Neural progenitor cell (in vitro differentiated cells): ENCODE results near the gene NFATC2. TPM values are rescaled to one million over a fixed set of nuclear protein-coding genes. Genes with fewer than 3 reads are reported as not detected.

ENCODE experiments used
- DNase-seq: peaks from one replicate; pipeline ENCODE4 v3.0.0-alpha.2; 2016; ENCODE audit warnings: low spot score
- H2AFZ ChIP-seq: fragments of 200-600 bp; sonication (generic); replicated peaks from 2 replicates; pipeline ENCODE4 v1.6.1; 2016; ENCODE audit warnings: antibody characterized with exemption
- H3F3A ChIP-seq: fragments of 200-600 bp; sonication (generic); 2 replicates; pipeline ENCODE4 v1.6.1; 2016; ENCODE audit warnings: antibody characterized with exemption, low read depth
- H3K27ac ChIP-seq: fragments of 200-600 bp; sonication (generic); 2 replicates; pipeline ENCODE4 v1.5.1; 2016; ENCODE audit warnings: mild to moderate bottlenecking
- H3K27me3 ChIP-seq: fragments of 200-600 bp; sonication (generic); 2 replicates; pipeline ENCODE4 v1.6.1; 2016; ENCODE audit warnings: mild to moderate bottlenecking, moderate library complexity
- H3K36me3 ChIP-seq: fragments of 200-600 bp; sonication (generic); 2 replicates; pipeline ENCODE4 v1.5.1; 2016
- H3K4me1 ChIP-seq: fragments of 200-600 bp; sonication (generic); 2 replicates; pipeline ENCODE4 v1.6.1; 2016; ENCODE audit warnings: mixed run types
- H3K4me2 ChIP-seq: fragments of 200-600 bp; sonication (generic); 2 replicates; pipeline ENCODE4 v1.6.1; 2016
- H3K4me3 ChIP-seq: fragments of 200-600 bp; sonication (generic); 2 replicates; pipeline ENCODE4 v1.5.1; 2016
- H3K79me2 ChIP-seq: fragments of 200-600 bp; sonication (generic); 2 replicates; pipeline ENCODE4 v1.6.1; 2016; ENCODE audit warnings: low read depth
- H3K9ac ChIP-seq: fragments of 200-600 bp; sonication (generic); 2 replicates; pipeline ENCODE4 v1.6.1; 2016
- H3K9me3 ChIP-seq: fragments of 200-600 bp; sonication (generic); 2 replicates; pipeline ENCODE4 v1.5.1; 2016; ENCODE audit warnings: low read depth
- H4K20me1 ChIP-seq: fragments of 200-600 bp; sonication (generic); 2 replicates; pipeline ENCODE4 v1.6.1; 2016; ENCODE audit warnings: low read depth
- H3K27ac Mint-ChIP-seq: 3 replicates; pipeline ENCODE4 v1.8.0; 2021; ENCODE audit warnings: mixed read lengths
- H3K27me3 Mint-ChIP-seq: 2 replicates; pipeline ENCODE4 v1.8.0; 2022; ENCODE audit warnings: low read depth, mild to moderate bottlenecking, inconsistent platforms, moderate library complexity, mixed read lengths; ENCODE audit not compliant: insufficient read depth
- H3K36me3 Mint-ChIP-seq: 3 replicates; pipeline ENCODE4 v1.8.0; 2021; ENCODE audit warnings: mixed read lengths
- H3K4me1 Mint-ChIP-seq: 3 replicates; pipeline ENCODE4 v1.8.0; 2021; ENCODE audit warnings: mixed read lengths
- H3K4me3 Mint-ChIP-seq: 3 replicates; pipeline ENCODE4 v1.8.0; 2021; ENCODE audit warnings: mild to moderate bottlenecking, moderate library complexity, mixed read lengths
- H3K9me3 Mint-ChIP-seq: 3 replicates; pipeline ENCODE4 v1.8.0; 2020; ENCODE audit warnings: mixed read lengths
- CTCF ChIP-seq: fragments of 200-600 bp; sonication (generic); IDR thresholded peaks from 2 replicates; pipeline ENCODE4 v1.5.1; 2017; ENCODE audit warnings: antibody characterized with exemption, mild to moderate bottlenecking
- EZH2 ChIP-seq: fragments of 200-600 bp; sonication (generic); IDR thresholded peaks from 2 replicates; pipeline ENCODE4 v1.6.1; 2017; ENCODE audit warnings: antibody characterized with exemption, mild to moderate bottlenecking, moderate library complexity
- EZH2phosphoT487 ChIP-seq: fragments of 200-600 bp; sonication (generic); IDR thresholded peaks from 2 replicates; pipeline ENCODE4 v1.6.1; 2017; ENCODE audit warnings: antibody characterized with exemption
- total RNA-seq: library from RNA; depleted of rRNA; stranded (reverse); fragments of >200 nt; gene quantifications from 2 replicates; pipeline ENCODE4 v1.2.3, GENCODE V29; 2015; ENCODE audit warnings: low replicate concordance

The NFATC2 gene
- total RNA-seq, 1 donor from 2014 or later: 0.19 TPM

- H3K4me1 Mint-ChIP-seq: peaks cover 3% of the 10 kb centered on the region
- Histone ChIP-seq H3K4me3 (no peak overlapping the region), H3F3A (no peaks in the 10 kb centered on the region), H3K4me2 (no peak overlapping the region), H3K79me2 (no peaks in the 10 kb centered on the region), H3K27me3 (no peaks in the 10 kb centered on the region), H3K9me3 (no peaks in the 10 kb centered on the region), H3K9ac (no peak overlapping the region), H3K27ac (no peak overlapping the region), H3K36me3 (no peaks in the 10 kb centered on the region), H3K4me1 (no peaks in the 10 kb centered on the region), H2AFZ (no peak overlapping the region), H4K20me1 (no peaks in the 10 kb centered on the region)
- DNase-seq: no peak
- no peak for TF ChIP-seq EZH2phosphoT487
- TF ChIP-seq CTCF: no peak
- TF ChIP-seq EZH2: no peak
- H3K27ac Mint-ChIP-seq: no peak overlapping the region
- H3K4me3 Mint-ChIP-seq: no peak overlapping the region
- H3K36me3 Mint-ChIP-seq: no peaks in the 10 kb centered on the region
- H3K27me3 Mint-ChIP-seq: peaks cover 8% of the 10 kb centered on the region
- no peaks in the 10 kb centered on the region for H3K9me3 Mint-ChIP-seq
Observed at GRCh38 chr20:51575486-51575885, 33.0 kb upstream of the NFATC2 start.

- no peaks in the 10 kb centered on the region for H3K27me3 ChIP-seq
- H3K9me3 ChIP-seq: no peaks in the 10 kb centered on the region
- no peaks in the 10 kb centered on the region for H3K36me3 ChIP-seq
- no peak overlapping the region for H2AFZ ChIP-seq
- H3K27ac ChIP-seq: no peak overlapping the region
- peaks cover 3% of the 10 kb centered on the region for H3K4me1 Mint-ChIP-seq
- H3K4me3 Mint-ChIP-seq: no peak overlapping the region
- no peak overlapping the region for H3K4me2 ChIP-seq
- TF ChIP-seq EZH2 (no peak), EZH2phosphoT487 (no peak)
- H3K9ac ChIP-seq: no peak overlapping the region
- no peaks in the 10 kb centered on the region for H3K36me3 Mint-ChIP-seq
- no peaks in the 10 kb centered on the region for H3K9me3 Mint-ChIP-seq
- no peak overlapping the region for H3K27ac Mint-ChIP-seq
- no peak overlapping the region for H3K4me3 ChIP-seq
- no peaks in the 10 kb centered on the region for H3F3A ChIP-seq
- no peaks in the 10 kb centered on the region for H3K79me2 ChIP-seq
- DNase-seq: no peak
- no peaks in the 10 kb centered on the region for H3K4me1 ChIP-seq
- H3K27me3 Mint-ChIP-seq: peaks cover 8% of the 10 kb centered on the region
- H4K20me1 ChIP-seq: no peaks in the 10 kb centered on the region
Observed at GRCh38 chr20:51574248-51575033, 31.9 kb upstream of the NFATC2 start.

- Histone ChIP-seq H3F3A (no peaks in the 10 kb centered on the region), H3K27ac (no peak overlapping the region), H3K4me2 (no peak overlapping the region), H4K20me1 (no peaks in the 10 kb centered on the region), H3K9me3 (no peaks in the 10 kb centered on the region), H3K9ac (no peak overlapping the region), H3K79me2 (no peaks in the 10 kb centered on the region), H3K27me3 (no peaks in the 10 kb centered on the region), H3K4me1 (no peaks in the 10 kb centered on the region), H3K36me3 (no peaks in the 10 kb centered on the region), H3K4me3 (no peak overlapping the region), H2AFZ (no peak overlapping the region)
- Mint-ChIP-seq H3K9me3 (no peaks in the 10 kb centered on the region), H3K4me3 (no peak overlapping the region), H3K27ac (no peak overlapping the region), H3K27me3 (peaks cover 8% of the 10 kb centered on the region), H3K36me3 (no peaks in the 10 kb centered on the region), H3K4me1 (peaks cover 3% of the 10 kb centered on the region)
- TF ChIP-seq EZH2phosphoT487 (no peak), EZH2 (no peak), CTCF (no peak)
- DNase-seq: no peak
Observed at GRCh38 chr20:51573576-51574243, 31.2 kb upstream of the NFATC2 start.

GRCh38 chr20:51571460-51571794 lies 28.9 kb upstream of the NFATC2 start:
- Mint-ChIP-seq H3K4me1 (no peaks in the 10 kb centered on the region), H3K36me3 (no peaks in the 10 kb centered on the region), H3K9me3 (peaks cover 5% of the 10 kb centered on the region), H3K4me3 (no peak overlapping the region), H3K27ac (no peak overlapping the region), H3K27me3 (peaks cover 14% of the 10 kb centered on the region)
- H3K79me2 ChIP-seq: no peaks in the 10 kb centered on the region
- no peaks in the 10 kb centered on the region for H4K20me1 ChIP-seq
- no peak overlapping the region for H3K4me2 ChIP-seq
- no peak overlapping the region for H3K4me3 ChIP-seq
- H3K9ac ChIP-seq: no peak overlapping the region
- no peaks in the 10 kb centered on the region for H3K36me3 ChIP-seq
- H3K9me3 ChIP-seq: no peaks in the 10 kb centered on the region
- DNase-seq: no peak
- TF ChIP-seq EZH2 (no peak), EZH2phosphoT487 (no peak), CTCF (no peak)
- no peak overlapping the region for H3K27ac ChIP-seq
- H2AFZ ChIP-seq: no peak overlapping the region
- H3K27me3 ChIP-seq: no peaks in the 10 kb centered on the region
- no peaks in the 10 kb centered on the region for H3K4me1 ChIP-seq
- H3F3A ChIP-seq: no peaks in the 10 kb centered on the region
